ENCODE measurements around the gene DKK1. TPM values are rescaled to one million over a fixed set of nuclear protein-coding genes. Genes with fewer than 3 reads are reported as not detected.
"Not testable (repeated sequence)": the region's sequence is repeated elsewhere in the genome, so short reads cannot be mapped to it uniquely, and the experiment has no call there.

DKK1 gene
- total RNA-seq, 1 donor from 2014 or later, result 33.0 TPM

DNA sequence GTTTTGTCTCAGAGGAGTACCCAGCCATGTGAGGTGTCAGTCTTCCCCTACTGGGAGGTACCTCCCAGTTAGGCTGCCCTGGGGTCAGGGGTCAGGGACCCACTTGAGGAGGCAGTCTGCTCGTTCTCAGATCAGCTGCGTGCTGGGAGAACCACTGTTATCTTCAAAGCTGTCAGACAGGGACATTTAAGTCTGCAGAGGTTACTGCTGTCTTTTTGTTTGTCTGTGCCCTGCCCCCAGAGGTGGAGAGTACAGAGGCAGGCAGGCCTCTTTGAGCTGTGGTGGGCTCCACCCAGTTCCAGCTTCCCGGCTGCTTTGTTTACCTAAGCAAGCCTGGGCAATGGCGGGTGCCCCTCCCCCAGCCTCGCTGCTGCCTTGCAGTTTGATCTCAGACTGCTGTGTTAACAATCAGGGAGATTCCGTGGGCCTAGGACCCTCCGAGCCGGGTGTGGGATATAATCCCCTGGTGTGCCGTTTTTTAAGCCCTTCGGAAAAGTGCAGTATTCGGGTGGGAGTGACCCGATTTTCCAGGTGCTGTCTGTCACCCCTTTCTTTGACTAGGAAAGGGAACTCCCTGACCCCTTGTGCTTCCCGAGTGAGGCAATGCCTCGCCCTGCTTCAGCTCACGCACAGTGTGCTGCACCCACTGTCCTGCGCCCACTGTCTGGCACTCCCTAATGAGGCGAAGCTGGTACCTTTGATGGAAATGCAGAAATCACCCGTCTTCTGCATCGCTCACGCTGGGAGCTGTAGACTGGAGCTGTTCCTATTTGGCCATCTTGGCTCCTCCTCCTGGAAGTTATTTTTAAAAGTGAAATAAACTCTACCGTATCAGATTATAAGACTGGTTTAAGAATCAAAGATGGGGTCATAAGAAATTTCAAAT, 51.7 kb downstream of the DKK1 start:
- not testable (repeated sequence) for DNase-seq (ENCODE audit: extremely low read depth, low read depth, low spot score)
